HEK293 (cell line): ENCODE measurements around the gene RAB5A.

Experiments
- CTCF ChIA-PET: fragments of 350-600 bp; formaldehyde crosslinking; extraction: SDS; loops from one replicate; lab custom pipeline; 2021; ENCODE audit warnings: antibody characterized with exemption; lab: Yijun Ruan, JAX
- POLR2A ChIA-PET: fragments of 300-600 bp; formaldehyde crosslinking; extraction: SDS; loops from one replicate; lab custom pipeline; 2020; ENCODE audit warnings: antibody characterized with exemption, inconsistent platforms; lab: Yijun Ruan, JAX
- H3K27ac ChIP-seq: fragments of 200-500 bp; sonication (Bioruptor generic); 2 replicates; pipeline ENCODE4 v1.5.1; 2014; ENCODE audit warnings: low read depth, low read length, control low read depth, inconsistent platforms; ENCODE audit errors: extremely low read depth
- H3K36me3 ChIP-seq, 2 experiments: fragments of 200-500 bp in 1 of 2; sonication (Bioruptor generic) in 1 of 2; 1 replicate in 1 of 2; 2 replicates in 1 of 2; pipeline ENCODE4 v1.5.1; 2014 to 2017; ENCODE audit warnings: inconsistent platforms in 2 of 2, low read length in 2 of 2; ENCODE audit not compliant: control insufficient read depth in 2 of 2, insufficient read depth in 1 of 2
- H3K4me1 ChIP-seq: fragments of 200-500 bp; sonication (Bioruptor generic); 2 replicates; pipeline ENCODE4 v1.5.1; 2014; ENCODE audit warnings: mild to moderate bottlenecking, low read length, inconsistent platforms; ENCODE audit not compliant: control insufficient read depth, insufficient read depth
- H3K4me3 ChIP-seq: 2 replicates; pipeline ENCODE4 v1.5.1; 2011; ENCODE audit warnings: low read depth, mild to moderate bottlenecking, control low read depth, low read length, moderate library complexity
- H3K9me3 ChIP-seq: fragments of 200-500 bp; sonication (Bioruptor generic); 2 replicates; pipeline ENCODE4 v1.5.1; 2014; ENCODE audit warnings: low read depth, low read length, inconsistent platforms; ENCODE audit not compliant: control insufficient read depth, insufficient read depth
- ELK4 ChIP-seq: IDR thresholded peaks from 2 replicates; pipeline ENCODE4 v1.6.1; 2011; ENCODE audit warnings: mild to moderate bottlenecking, low read depth, low read length, borderline replicate concordance
- GLI4 ChIP-seq: fragments of 450-650 bp; formaldehyde crosslinking; IDR thresholded peaks from 2 replicates; pipeline ENCODE4 v1.5.1; 2016; ENCODE audit warnings: missing biosample characterization, missing genetic modification characterization
- HOXA7 ChIP-seq: sonication (generic); formaldehyde crosslinking; IDR thresholded peaks from 2 replicates; pipeline ENCODE4 v1.8.1; 2022; ENCODE audit warnings: missing genetic modification reagents, borderline replicate concordance
- KLF17 ChIP-seq: fragments of 450-650 bp; formaldehyde crosslinking; IDR thresholded peaks from 2 replicates; pipeline ENCODE4 v1.5.1; 2016; ENCODE audit warnings: missing biosample characterization, missing genetic modification characterization
- MZF1 ChIP-seq: fragments of 450-650 bp; formaldehyde crosslinking; IDR thresholded peaks from 2 replicates; pipeline ENCODE4 v1.5.1; 2017; ENCODE audit warnings: missing biosample characterization, missing genetic modification characterization, borderline replicate concordance
- SETDB1 ChIP-seq: IDR thresholded peaks from one replicate; pipeline ENCODE4 v1.6.1; 2017; ENCODE audit warnings: mild to moderate bottlenecking, low read length, moderate library complexity, mixed read lengths; ENCODE audit not compliant: insufficient read length
- ZBTB7A ChIP-seq: fragments of 450-650 bp; formaldehyde crosslinking; IDR thresholded peaks from 2 replicates; pipeline ENCODE4 v1.5.1; 2016; ENCODE audit warnings: low read depth, missing biosample characterization, missing genetic modification characterization
- ZNF121 ChIP-seq: fragments of 450-650 bp; formaldehyde crosslinking; IDR thresholded peaks from 2 replicates; pipeline ENCODE4 v1.5.1; 2016; ENCODE audit warnings: missing biosample characterization, missing genetic modification characterization
- ZNF133 ChIP-seq: fragments of 450-650 bp; formaldehyde crosslinking; IDR thresholded peaks from 2 replicates; pipeline ENCODE4 v1.5.1; 2016; ENCODE audit warnings: missing biosample characterization, missing genetic modification characterization
- ZNF138 ChIP-seq: fragments of 450-650 bp; formaldehyde crosslinking; IDR thresholded peaks from 2 replicates; pipeline ENCODE4 v1.5.1; 2016; ENCODE audit warnings: missing biosample characterization, missing genetic modification characterization, borderline replicate concordance
- ZNF184 ChIP-seq: fragments of 450-650 bp; IDR thresholded peaks from 2 replicates; pipeline ENCODE4 v1.5.1; 2018; ENCODE audit warnings: missing biosample characterization, mild to moderate bottlenecking, missing genetic modification characterization
- ZNF214 ChIP-seq: fragments of 450-650 bp; formaldehyde crosslinking; IDR thresholded peaks from 2 replicates; pipeline ENCODE4 v1.5.1; 2017; ENCODE audit warnings: missing biosample characterization, mild to moderate bottlenecking, missing genetic modification characterization, borderline replicate concordance
- ZNF24 ChIP-seq: fragments of 450-650 bp; formaldehyde crosslinking; IDR thresholded peaks from 2 replicates; pipeline ENCODE4 v1.5.1; 2016; ENCODE audit warnings: missing biosample characterization, missing genetic modification characterization
- ZNF302 ChIP-seq: fragments of 450-650 bp; formaldehyde crosslinking; IDR thresholded peaks from 2 replicates; pipeline ENCODE4 v1.5.1; 2016; ENCODE audit warnings: missing biosample characterization, missing genetic modification characterization, low read depth
- ZNF341 ChIP-seq: fragments of 450-650 bp; formaldehyde crosslinking; IDR thresholded peaks from 2 replicates; pipeline ENCODE4; 2016; ENCODE audit warnings: low read depth, missing biosample characterization, missing genetic modification characterization
- ZNF350 ChIP-seq: fragments of 450-650 bp; formaldehyde crosslinking; IDR thresholded peaks from 2 replicates; pipeline ENCODE4 v1.5.0; 2017; ENCODE audit warnings: missing biosample characterization, mild to moderate bottlenecking, missing genetic modification characterization
- ZNF362 ChIP-seq: fragments of 450-650 bp; formaldehyde crosslinking; IDR thresholded peaks from 2 replicates; pipeline ENCODE4 v1.5.1; 2016; ENCODE audit warnings: missing biosample characterization, missing genetic modification characterization
- ZNF416 ChIP-seq: fragments of 450-650 bp; formaldehyde crosslinking; IDR thresholded peaks from 2 replicates; pipeline ENCODE4 v1.5.1; 2016; ENCODE audit warnings: missing biosample characterization, missing genetic modification characterization
- ZNF426 ChIP-seq: fragments of 450-650 bp; formaldehyde crosslinking; IDR thresholded peaks from 2 replicates; pipeline ENCODE4 v1.5.1; 2017; ENCODE audit warnings: missing biosample characterization, missing genetic modification characterization, mild to moderate bottlenecking, inconsistent platforms, moderate library complexity
- ZNF473 ChIP-seq: fragments of 450-650 bp; formaldehyde crosslinking; IDR thresholded peaks from 2 replicates; pipeline ENCODE4 v1.5.1; 2017; ENCODE audit warnings: missing biosample characterization, missing genetic modification characterization
- ZNF48 ChIP-seq: fragments of 450-650 bp; formaldehyde crosslinking; IDR thresholded peaks from 2 replicates; pipeline ENCODE4 v1.5.1; 2016; ENCODE audit warnings: missing biosample characterization, missing genetic modification characterization
- ZNF521 ChIP-seq: fragments of 450-650 bp; formaldehyde crosslinking; IDR thresholded peaks from 2 replicates; pipeline ENCODE4 v1.5.1; 2017; ENCODE audit warnings: missing biosample characterization, mild to moderate bottlenecking, missing genetic modification characterization
- ZNF558 ChIP-seq: fragments of 450-650 bp; formaldehyde crosslinking; IDR thresholded peaks from 2 replicates; pipeline ENCODE4 v1.5.1; 2016; ENCODE audit warnings: missing biosample characterization, missing genetic modification characterization
- ZNF596 ChIP-seq: fragments of 450-650 bp; IDR thresholded peaks from 2 replicates; pipeline ENCODE4 v1.5.0; 2018; ENCODE audit warnings: missing biosample characterization, mild to moderate bottlenecking, missing genetic modification characterization, moderate library complexity
- ZNF747 ChIP-seq: fragments of 450-650 bp; formaldehyde crosslinking; IDR thresholded peaks from 2 replicates; pipeline ENCODE4 v1.5.1; 2016; ENCODE audit warnings: missing biosample characterization, missing genetic modification characterization
- ZNF76 ChIP-seq: fragments of 450-650 bp; formaldehyde crosslinking; IDR thresholded peaks from 2 replicates; pipeline ENCODE4; 2016; ENCODE audit warnings: low read depth, missing biosample characterization, missing genetic modification characterization, borderline replicate concordance
- ZNF785 ChIP-seq: fragments of 450-650 bp; formaldehyde crosslinking; IDR thresholded peaks from 2 replicates; pipeline ENCODE4 v1.5.1; 2016; ENCODE audit warnings: missing biosample characterization, missing genetic modification characterization
- ZNF792 ChIP-seq: fragments of 450-650 bp; formaldehyde crosslinking; IDR thresholded peaks from 2 replicates; pipeline ENCODE4 v1.5.1; 2016; ENCODE audit warnings: missing biosample characterization, missing genetic modification characterization
- ZSCAN23 ChIP-seq: fragments of 450-650 bp; formaldehyde crosslinking; IDR thresholded peaks from 2 replicates; pipeline ENCODE4 v1.5.1; 2016; ENCODE audit warnings: missing biosample characterization, missing genetic modification characterization
- ZSCAN4 ChIP-seq: fragments of 450-650 bp; formaldehyde crosslinking; IDR thresholded peaks from 2 replicates; pipeline ENCODE4 v1.5.1; 2017; ENCODE audit warnings: missing biosample characterization, missing genetic modification characterization

Gene RAB5A

GRCh38 chr3:19920401-19921080 is 26.4 kb upstream of the RAB5A start:
- POLR2A ChIA-PET, result no interaction called here
- CTCF ChIA-PET, result no interaction called here

GRCh38 chr3:19931180-19931692 is 15.7 kb upstream of the RAB5A start:
- Histone ChIP-seq H3K27ac (no peak overlapping the region), H3K9me3 (no peaks in the 10 kb centered on the region), H3K36me3 (no peaks in the 10 kb centered on the region), H3K4me3 (no peak overlapping the region), H3K4me1 (no peaks in the 10 kb centered on the region)
- POLR2A ChIA-PET, result no interaction called here
- no peak for TF ChIP-seq ZNF596 (tag by site-specific recombination)
- no peak for TF ChIP-seq ZNF426 (tag by site-specific recombination)
- CTCF ChIA-PET, result no interaction called here

More at GRCh38 chr3:19920401-19921080, 26.4 kb upstream of the RAB5A start:
- Histone ChIP-seq H3K4me1 (no peaks in the 10 kb centered on the region), H3K27ac (no peak overlapping the region), H3K9me3 (no peaks in the 10 kb centered on the region), H3K36me3 (no peaks in the 10 kb centered on the region), H3K4me3 (no peak overlapping the region)
- TF ChIP-seq ZNF48 (no peak), ZNF362 (tag by site-specific recombination) (no peak), ZBTB7A (tag by site-specific recombination) (no peak), ZNF747 (tag by site-specific recombination) (no peak), ELK4 (no peak), ZNF133 (tag by site-specific recombination) (no peak), ZNF416 (tag by site-specific recombination) (no peak), ZNF785 (no peak), ZNF558 (tag by site-specific recombination) (no peak), ZNF521 (tag by site-specific recombination) (no peak), HOXA7 (CRISPR knock-in tag) (no peak), KLF17 (tag by site-specific recombination) (no peak), ZNF184 (tag by site-specific recombination) (no peak), ZNF302 (no peak), ZSCAN23 (no peak), ZNF473 (no peak), ZNF350 (tag by site-specific recombination) (no peak), ZNF24 (no peak), ZNF121 (tag by site-specific recombination) (no peak)

GRCh38 chr3:19931767-19932188 is 15.1 kb upstream of the RAB5A start:
- no peaks in the 10 kb centered on the region for H3K4me1 ChIP-seq
- TF ChIP-seq MZF1 (no peak), ZNF426 (tag by site-specific recombination) (no peak), GLI4 (tag by site-specific recombination) (no peak), ZNF596 (tag by site-specific recombination) (no peak), ZNF214 (tag by site-specific recombination) (no peak), ZNF138 (tag by site-specific recombination) (no peak), ZNF792 (tag by site-specific recombination) (no peak), ZNF133 (tag by site-specific recombination) (no peak), SETDB1 (no peak), ZSCAN4 (tag by site-specific recombination) (no peak), ZNF76 (tag by site-specific recombination) (no peak), ZNF341 (no peak)
- no peaks in the 10 kb centered on the region for H3K36me3 ChIP-seq
- ChIA-PET CTCF (no interaction called here), POLR2A (no interaction called here)
- no peak overlapping the region for H3K27ac ChIP-seq
- no peaks in the 10 kb centered on the region for H3K9me3 ChIP-seq
- H3K4me3 ChIP-seq, result no peak overlapping the region
